Measurements from ENCODE around the gene HK1. TPM values are rescaled to one million over a fixed set of nuclear protein-coding genes. Genes with fewer than 3 reads are reported as not detected.

The HK1 gene
- total and polyA plus RNA-seq, 2 donors (not counting 1 experiment from before 2014, with no cell fraction given) = 24.7 to 40.8 TPM

DNA sequence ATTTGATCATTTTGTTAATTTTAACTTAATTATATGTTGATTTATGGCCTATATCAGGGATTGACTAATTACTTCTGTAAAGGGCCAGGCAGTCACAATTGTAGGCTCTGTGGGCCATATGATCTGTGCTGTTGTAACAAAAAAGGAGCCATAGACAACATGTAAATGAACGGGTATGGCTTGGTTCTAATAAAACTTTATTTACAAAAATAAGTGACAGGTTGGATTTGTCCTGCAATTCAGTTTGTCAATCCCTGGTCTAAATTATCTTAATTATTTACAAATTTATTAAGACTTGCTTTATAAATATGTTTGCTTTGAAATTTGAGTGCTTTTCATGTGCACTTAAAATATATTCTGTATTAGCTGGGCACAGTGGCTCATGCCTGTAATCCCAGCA lies 2.9 kb upstream of the HK1 start:
- H3K4me3 Mint-ChIP-seq = no peak overlapping the region
- no peak overlapping the region for H3K27ac Mint-ChIP-seq
- H3K27me3 Mint-ChIP-seq = no peaks in the 10 kb centered on the region
- TF ChIP-seq EZH2 (IDR thresholded peaks at IDR 0.05; ENCODE audit: borderline replicate concordance, insufficient read depth, low read depth, low read length, poor library complexity, severe bottlenecking) = no peak
- TF ChIP-seq, protein P1, sequence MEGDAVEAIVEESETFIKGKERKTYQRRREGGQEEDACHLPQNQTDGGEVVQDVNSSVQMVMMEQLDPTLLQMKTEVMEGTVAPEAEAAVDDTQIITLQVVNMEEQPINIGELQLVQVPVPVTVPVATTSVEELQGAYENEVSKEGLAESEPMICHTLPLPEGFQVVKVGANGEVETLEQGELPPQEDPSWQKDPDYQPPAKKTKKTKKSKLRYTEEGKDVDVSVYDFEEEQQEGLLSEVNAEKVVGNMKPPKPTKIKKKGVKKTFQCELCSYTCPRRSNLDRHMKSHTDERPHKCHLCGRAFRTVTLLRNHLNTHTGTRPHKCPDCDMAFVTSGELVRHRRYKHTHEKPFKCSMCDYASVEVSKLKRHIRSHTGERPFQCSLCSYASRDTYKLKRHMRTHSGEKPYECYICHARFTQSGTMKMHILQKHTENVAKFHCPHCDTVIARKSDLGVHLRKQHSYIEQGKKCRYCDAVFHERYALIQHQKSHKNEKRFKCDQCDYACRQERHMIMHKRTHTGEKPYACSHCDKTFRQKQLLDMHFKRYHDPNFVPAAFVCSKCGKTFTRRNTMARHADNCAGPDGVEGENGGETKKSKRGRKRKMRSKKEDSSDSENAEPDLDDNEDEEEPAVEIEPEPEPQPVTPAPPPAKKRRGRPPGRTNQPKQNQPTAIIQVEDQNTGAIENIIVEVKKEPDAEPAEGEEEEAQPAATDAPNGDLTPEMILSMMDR (IDR thresholded peaks at IDR 0.05) = no peak
- Histone ChIP-seq H3K4me1 (ENCODE audit: control insufficient read depth in 2 of 2, insufficient read depth in 2 of 2, low read length in 2 of 2) (peaks cover 16 to 23% of the 10 kb centered on the region in 2 donors), H3K27me3 (replicated peaks in 1 of 4; ENCODE audit: control extremely low read depth in 1 of 4, control insufficient read depth in 3 of 4, insufficient read depth in 4 of 4, low read length in 3 of 4) (no peaks in the 10 kb centered on the region), H4K20me1 (ENCODE audit: control insufficient read depth, insufficient read depth, low read length, poor library complexity, severe bottlenecking) (no peaks in the 10 kb centered on the region), H3K4me2 (replicated peaks; ENCODE audit: low read depth, low read length, poor library complexity, severe bottlenecking) (no peak overlapping the region), H3K27ac (ENCODE audit: low read length in 2 of 2) (no peak overlapping the region), H2AFZ (ENCODE audit: insufficient read depth, low read depth, low read length, poor library complexity, severe bottlenecking) (no peak overlapping the region), H3K9ac (ENCODE audit: low read length) (no peak overlapping the region), H3K79me2 (ENCODE audit: control insufficient read depth, insufficient read depth, low read length) (no peaks in the 10 kb centered on the region), H3K4me3 (ENCODE audit: control extremely low read depth in 1 of 5, extremely low read depth in 1 of 5, insufficient read depth in 1 of 5, low read depth in 2 of 5, low read length in 4 of 5) (no peak overlapping the region), H3K9me3 (ENCODE audit: control extremely low read depth in 1 of 3, control insufficient read depth in 2 of 3, insufficient read depth in 1 of 3, low read length in 2 of 3) (no peaks in the 10 kb centered on the region), H3K36me3 (replicated peaks in 1 of 2; ENCODE audit: control extremely low read depth in 1 of 2, control insufficient read depth in 1 of 2, extremely low read depth in 1 of 2, insufficient read depth in 2 of 2, low read length in 1 of 2) (no peaks in the 10 kb centered on the region)
- no CpG with 5 or more reads among the region's 1 CpG for WGBS (ENCODE audit: insufficient coverage)
- peaks cover 19% of the 10 kb centered on the region for H3K4me1 Mint-ChIP-seq
- intact Hi-C loops (cut with micrococcal nuclease) = no loop called here
- CTCF ChIA-PET = no interaction called here
- DNase-seq (no peak), ATAC-seq (ENCODE audit: low read depth) (no peak)
- H3K9me3 Mint-ChIP-seq (ENCODE audit: insufficient read depth) = no peaks in the 10 kb centered on the region
- POLR2A ChIA-PET = no interaction called here

DNA sequence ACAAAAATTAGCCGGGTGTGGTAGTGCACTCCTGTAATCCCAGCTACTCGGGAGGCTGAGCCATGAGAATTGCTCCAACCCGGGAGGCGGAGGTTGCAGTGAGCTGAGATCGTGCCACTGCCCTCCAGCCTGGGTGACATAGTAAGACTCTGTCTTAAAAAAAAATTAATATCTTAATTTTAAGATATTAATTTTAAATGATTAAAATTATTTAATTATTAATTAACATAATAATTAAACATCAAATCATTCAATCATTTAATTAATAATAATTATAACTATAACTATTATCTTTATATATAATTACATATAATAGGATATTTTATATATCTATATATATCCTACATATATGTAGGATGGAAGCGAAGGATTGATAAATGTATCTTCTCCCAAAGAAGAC lies 1.8 kb upstream of the HK1 start:
- CTCF ChIA-PET = no interaction called here
- intact Hi-C loops (cut with micrococcal nuclease) = no loop called here
- no peaks in the 10 kb centered on the region for H3K9me3 ChIP-seq (ENCODE audit: control extremely low read depth in 1 of 3, control insufficient read depth in 2 of 3, insufficient read depth in 1 of 3, low read length in 2 of 3)
- Mint-ChIP-seq H3K27ac (no peak overlapping the region), H3K27me3 (no peaks in the 10 kb centered on the region), H3K4me1 (peaks cover 23% of the 10 kb centered on the region), H3K9me3 (ENCODE audit: insufficient read depth) (no peaks in the 10 kb centered on the region), H3K4me3 (no peak overlapping the region)
- no peaks in the 10 kb centered on the region for H3K79me2 ChIP-seq (ENCODE audit: control insufficient read depth, insufficient read depth, low read length)
- 100% methylated on average over 1 of the region's 6 CpGs for WGBS (ENCODE audit: insufficient coverage)
- H3K4me2 ChIP-seq (replicated peaks; ENCODE audit: low read depth, low read length, poor library complexity, severe bottlenecking) = no peak overlapping the region
- H3K27me3 ChIP-seq (replicated peaks in 1 of 4; ENCODE audit: control extremely low read depth in 1 of 4, control insufficient read depth in 3 of 4, insufficient read depth in 4 of 4, low read length in 3 of 4) = no peaks in the 10 kb centered on the region
- H3K27ac ChIP-seq (ENCODE audit: low read length in 2 of 2) = no peak overlapping the region
- H2AFZ ChIP-seq (ENCODE audit: insufficient read depth, low read depth, low read length, poor library complexity, severe bottlenecking) = no peak overlapping the region
- DNase-seq (no peak), ATAC-seq (ENCODE audit: low read depth) (no peak)
- peaks cover 16 to 23% of the 10 kb centered on the region in 2 donors for H3K4me1 ChIP-seq (ENCODE audit: control insufficient read depth in 2 of 2, insufficient read depth in 2 of 2, low read length in 2 of 2)
- no peaks in the 10 kb centered on the region for H4K20me1 ChIP-seq (ENCODE audit: control insufficient read depth, insufficient read depth, low read length, poor library complexity, severe bottlenecking)
- no peak overlapping the region for H3K9ac ChIP-seq (ENCODE audit: low read length)
- H3K36me3 ChIP-seq (replicated peaks in 1 of 2; ENCODE audit: control extremely low read depth in 1 of 2, control insufficient read depth in 1 of 2, extremely low read depth in 1 of 2, insufficient read depth in 2 of 2, low read length in 1 of 2) = no peaks in the 10 kb centered on the region
- TF ChIP-seq, protein P1 (IDR thresholded peaks at IDR 0.05) = no peak
- no peak for TF ChIP-seq EZH2 (IDR thresholded peaks at IDR 0.05; ENCODE audit: borderline replicate concordance, insufficient read depth, low read depth, low read length, poor library complexity, severe bottlenecking)
- H3K4me3 ChIP-seq (ENCODE audit: control extremely low read depth in 1 of 5, extremely low read depth in 1 of 5, insufficient read depth in 1 of 5, low read depth in 2 of 5, low read length in 4 of 5) = no peak overlapping the region
- POLR2A ChIA-PET = no interaction called here
